Renal pelvis (tissue), 4 donors: ENCODE results near the gene ZNF692. TPM values are rescaled to one million over a fixed set of nuclear protein-coding genes. Genes with fewer than 3 reads are reported as not detected.

Experiments
- DNase-seq: peaks from one replicate; pipeline ENCODE4 v3.0.0-alpha.2; 2013
- polyA plus RNA-seq, 3 donors: library from polyadenylated mRNA; unstranded; fragments of 120-200 nt; gene quantifications; one replicate each; pipeline ENCODE4 v1.2.1, GENCODE V29; 2013; ENCODE audit not compliant: insufficient read length in 3 of 3

The ZNF692 gene
- polyA plus RNA-seq, 3 donors: 45.7 to 59.7 (median 56.0) TPM

- DNase-seq: peak; percentile 97
Measured at GRCh38 chr1:248825909-248826760, 32.8 kb downstream of the ZNF692 start, which contains the start of gene SH3BP5L. Gene SH3BP5L (minus strand): TSS chr1:248825915. CDS start chr1:248824935, 980 bp downstream.

GRCh38 chr1:248825573-248825908, 33.3 kb downstream of the ZNF692 start:
- no peak for DNase-seq

DNA sequence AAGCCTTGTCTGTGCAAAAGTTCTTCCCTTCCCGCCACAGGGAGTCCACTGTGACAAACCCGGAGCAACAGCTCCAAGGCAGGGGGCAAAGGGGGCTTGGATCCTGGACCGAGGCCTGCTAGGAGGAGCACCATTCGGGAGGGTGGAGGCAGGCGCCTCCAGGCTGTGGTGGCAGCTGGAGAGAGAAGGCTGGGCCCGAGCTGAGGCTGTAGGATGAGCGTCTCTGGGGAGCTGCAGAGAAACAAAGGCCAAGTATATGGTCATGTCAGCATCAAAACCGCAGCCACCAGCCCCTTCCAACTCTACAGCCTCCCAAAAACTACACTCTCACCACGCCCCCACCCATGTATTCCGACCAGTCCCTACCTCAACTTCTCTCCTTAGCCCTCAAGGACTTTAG, 33.7 kb downstream of the ZNF692 start:
- no peak for DNase-seq

GRCh38 chr1:248824701-248825100, 34.2 kb downstream of the ZNF692 start:
- DNase-seq: no peak

- DNase-seq: no peak
Measured at GRCh38 chr1:248824301-248824700, 34.6 kb downstream of the ZNF692 start.

DNA sequence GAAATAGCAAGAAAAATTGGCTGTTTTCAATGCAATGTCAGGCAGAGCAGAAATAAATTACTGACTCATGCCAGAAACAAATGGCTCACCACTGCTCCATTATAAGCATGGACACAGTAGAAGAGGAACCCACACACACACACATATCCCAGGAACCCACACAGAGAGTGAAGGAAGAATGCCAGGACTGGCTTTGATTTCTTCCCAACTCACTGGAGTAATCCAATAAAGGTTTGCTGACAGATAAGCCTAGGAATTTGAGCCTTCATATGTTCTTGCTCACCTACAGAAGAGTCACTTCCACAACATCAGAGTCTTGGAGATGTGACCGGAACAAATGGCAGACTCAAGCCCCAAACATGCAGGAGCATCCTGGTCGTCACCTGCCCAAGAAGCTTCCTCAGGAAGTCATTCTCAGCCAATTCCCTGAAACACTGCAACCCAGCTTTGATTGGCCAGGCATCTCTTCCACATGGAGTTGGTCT, 35.3 kb downstream of the ZNF692 start:
- DNase-seq: no peak

DNA sequence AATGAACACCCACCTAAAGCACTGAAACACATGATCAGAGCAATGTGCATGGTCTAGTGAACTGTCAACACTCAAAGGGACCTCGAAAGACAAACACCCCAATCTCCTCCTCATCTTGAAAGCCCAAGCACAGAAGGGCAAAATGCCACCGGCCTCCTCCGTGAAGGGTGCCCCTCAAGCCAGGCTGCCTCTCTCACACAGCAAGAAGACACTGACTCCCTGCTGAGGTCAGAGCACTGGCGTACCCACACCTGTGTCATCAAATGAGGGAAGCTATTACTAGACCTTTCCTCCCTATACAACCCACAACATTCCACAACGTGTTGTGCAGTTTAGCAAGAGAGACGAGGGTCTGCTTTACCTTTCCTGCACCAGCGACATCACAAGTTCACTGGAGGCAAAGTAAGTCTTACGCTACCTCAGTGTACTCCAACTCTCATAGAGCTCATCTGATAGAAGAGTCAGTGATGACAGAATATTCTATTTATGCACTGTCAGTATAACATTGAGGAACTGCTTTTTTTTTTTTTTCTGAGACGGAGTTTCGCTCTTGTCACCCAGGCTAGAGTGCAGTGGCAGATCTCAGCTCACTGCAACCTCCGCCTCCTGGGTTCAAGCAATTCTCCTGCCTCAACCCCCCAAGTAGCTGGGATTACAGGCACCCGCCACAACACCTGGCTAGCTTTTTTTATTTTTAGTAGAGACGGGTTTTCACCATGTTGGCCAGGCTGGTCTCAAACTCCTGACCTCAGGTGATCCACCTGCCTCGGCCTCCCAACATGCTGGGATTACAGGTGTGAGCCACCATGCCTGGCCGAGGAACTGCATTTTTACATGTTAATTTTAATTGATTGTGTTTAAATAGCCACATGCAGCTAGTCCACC, 36.5 kb downstream of the ZNF692 start:
- DNase-seq: no peak

DNA sequence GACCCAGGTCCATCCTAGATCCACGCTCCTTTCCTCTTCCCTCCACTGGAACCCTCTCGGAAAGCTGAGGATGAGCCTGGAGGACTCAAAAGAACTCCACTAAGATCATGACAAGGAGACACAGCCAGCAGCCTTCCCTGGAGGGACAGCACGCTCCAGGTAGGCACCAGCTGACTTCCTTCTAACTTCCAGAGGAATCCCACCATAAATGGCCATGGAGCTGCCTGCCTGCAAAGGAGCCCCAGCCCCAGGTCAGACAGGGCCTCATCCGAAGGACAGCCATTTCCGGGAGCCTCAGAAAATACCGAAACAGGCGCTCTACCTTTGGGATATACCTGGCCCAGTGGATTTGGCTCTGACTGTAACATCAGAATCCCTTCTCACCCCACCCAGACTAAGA, 37.2 kb downstream of the ZNF692 start:
- no peak for DNase-seq

DNA sequence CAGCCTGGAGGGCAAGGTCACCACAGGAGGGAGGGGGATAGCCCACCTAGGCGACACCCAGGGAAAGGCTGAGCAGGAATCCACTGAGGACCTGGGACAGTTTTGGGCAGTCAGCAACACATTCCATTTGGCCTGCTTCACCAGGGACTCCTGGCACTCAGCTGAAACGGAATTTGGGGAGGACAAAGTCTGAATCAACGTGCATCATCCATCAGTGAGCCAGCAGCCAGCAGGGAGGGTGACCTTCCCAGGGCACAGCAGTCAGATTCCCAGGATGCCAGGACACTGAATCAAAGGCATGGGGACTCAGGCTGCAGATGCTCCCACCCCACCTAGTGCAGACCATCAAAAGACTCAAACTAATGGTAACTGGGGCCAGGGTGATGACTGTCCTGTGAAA, 37.8 kb downstream of the ZNF692 start:
- no peak for DNase-seq

- no peak for DNase-seq
Measured at GRCh38 chr1:248820041-248820585, 38.8 kb downstream of the ZNF692 start.

DNA sequence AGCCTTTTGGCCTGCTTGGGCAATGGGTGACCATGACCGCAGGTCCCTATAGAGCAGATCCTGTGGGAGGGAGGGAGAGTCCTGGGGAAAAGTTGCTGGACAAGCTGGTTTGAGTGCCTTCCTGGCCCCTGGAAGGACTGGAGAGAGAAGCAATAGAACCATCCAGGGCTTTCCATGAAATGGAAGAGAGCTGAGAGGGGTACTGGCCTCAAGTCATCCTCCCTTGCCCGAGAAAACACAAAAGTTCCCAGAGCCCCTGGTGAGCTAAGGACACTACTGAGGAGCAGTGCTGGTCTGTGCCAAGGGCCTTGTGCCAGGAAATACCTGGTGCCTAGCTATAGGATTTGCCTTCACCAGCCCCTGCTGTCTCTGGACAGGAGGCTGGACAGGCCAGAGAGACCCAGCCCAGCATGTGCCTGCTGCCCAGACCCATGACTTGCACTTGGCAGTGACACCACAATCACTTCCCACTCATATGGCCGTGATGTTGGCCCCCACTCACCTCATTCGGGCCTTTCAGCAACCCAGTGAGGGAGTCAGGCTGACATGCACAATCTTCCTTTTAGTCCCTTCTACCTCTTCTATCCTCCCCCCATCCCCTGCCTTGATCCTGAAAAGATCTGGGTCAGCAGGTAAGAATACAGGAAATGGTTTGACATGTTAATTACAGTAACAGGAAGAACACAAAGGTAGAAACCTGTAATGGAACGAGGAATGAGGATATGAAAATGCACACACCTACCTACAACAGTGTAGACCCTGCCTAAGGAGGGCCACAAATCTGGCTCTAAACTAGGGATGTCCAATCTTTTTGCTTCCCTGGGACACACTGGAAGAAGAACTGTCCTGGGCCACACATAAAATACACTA, 40.1 kb downstream of the ZNF692 start:
- DNase-seq: no peak

- no peak for DNase-seq
Measured at GRCh38 chr1:248817065-248817464, 41.8 kb downstream of the ZNF692 start.

DNA sequence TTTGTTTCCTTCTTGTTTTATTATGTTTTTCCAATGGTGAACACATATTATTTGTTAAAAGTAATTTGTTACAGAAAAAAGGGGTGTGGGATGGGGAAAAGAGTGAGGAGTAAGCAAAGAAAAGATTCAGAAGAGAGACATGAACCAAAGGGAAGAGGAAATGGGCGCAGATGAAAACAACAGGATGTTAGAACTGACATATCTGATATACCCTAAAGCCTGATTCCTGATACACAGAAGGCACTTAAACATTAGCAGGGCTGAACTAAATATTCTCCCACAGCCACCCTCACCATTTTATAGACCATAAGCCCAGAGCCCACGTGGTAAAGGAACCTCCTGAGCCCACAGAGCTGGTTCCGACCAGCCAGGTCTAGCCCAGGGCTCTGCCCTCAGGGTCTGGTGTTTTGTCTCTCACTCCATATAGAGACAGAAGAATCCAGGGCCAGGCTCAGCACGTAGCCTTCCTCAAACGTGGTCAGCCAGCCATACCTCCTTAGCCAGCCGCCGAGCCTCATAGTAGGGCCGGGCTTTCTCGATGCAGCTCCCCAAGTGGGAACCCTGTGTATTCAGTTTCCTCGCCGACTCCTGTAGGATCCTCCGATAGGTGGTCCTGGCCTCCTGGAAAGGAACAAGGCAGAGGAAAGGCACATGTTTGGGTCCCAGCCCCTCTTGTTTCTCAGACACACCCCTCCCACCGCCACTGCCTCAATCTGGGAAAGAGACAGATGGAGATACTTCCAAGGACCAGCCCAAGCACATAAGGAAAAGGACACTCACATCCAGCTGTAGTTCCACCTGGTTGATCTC, 42.6 kb downstream of the ZNF692 start:
- DNase-seq: no peak

DNA sequence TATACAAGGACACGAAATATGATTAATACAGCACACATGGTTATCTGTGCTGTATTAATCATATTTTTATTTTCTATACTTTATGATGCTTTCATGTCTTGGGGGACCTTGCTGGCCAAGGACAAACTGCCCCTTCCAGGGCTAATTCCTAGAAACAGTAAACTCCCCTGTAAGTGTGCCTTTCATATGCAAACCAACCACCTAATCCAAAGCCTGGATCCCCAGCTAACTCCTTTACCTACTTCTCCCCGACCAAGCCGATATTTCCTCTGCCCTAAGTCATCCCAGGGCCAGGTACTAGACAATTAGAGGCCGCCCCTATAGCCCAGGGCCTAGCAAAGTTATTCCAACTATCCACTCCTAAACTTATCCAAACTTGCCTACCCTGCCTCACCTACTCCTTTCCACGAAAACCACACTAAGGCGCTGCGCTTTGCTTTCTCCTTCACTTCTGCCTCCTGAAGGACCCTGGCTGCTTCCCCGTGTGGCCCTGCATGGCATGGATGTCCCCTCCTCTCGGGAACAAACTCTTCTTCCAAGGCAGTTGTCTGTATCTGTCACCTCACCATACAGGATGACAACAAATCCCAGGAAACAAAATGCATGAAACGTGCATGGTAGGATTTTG, 43.4 kb downstream of the ZNF692 start:
- DNase-seq: no peak

- DNase-seq: no peak
Measured at GRCh38 chr1:248814351-248814750, 44.5 kb downstream of the ZNF692 start.

- DNase-seq: no peak
Measured at GRCh38 chr1:248813546-248813945, 45.3 kb downstream of the ZNF692 start.

DNA sequence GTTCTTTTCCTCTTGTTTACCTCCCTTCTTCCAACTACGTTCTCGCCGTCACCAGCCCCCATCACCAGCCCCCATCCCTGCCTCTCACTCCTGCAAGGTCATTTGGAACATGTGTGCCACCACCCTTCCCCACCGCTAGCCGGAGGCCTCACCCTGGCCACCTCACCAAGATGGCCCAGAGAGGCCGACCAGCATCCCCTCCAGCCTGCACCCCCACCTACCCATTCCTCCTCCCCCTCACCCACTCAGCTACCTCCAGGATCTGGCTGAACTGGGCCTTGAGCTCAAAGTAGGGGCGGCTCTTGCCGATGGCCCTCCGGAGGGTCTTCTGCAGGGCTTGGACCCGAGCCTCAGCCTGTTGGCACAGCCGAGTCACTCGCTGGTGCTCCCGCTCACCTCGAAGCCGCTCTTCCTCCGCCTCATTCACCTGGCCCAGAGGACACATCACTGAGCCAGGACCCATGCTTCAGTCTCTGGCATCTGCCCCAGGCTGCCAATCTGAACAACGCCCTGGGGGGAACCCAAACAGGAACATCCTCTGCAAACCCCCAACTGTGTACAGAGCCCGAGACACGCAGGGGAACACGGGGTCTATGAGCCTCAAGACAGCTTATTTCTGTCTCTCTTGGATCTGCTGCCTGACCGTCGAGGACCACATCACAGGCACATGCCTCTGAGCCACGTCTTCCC, 46.0 kb downstream of the ZNF692 start:
- no peak for DNase-seq

DNA sequence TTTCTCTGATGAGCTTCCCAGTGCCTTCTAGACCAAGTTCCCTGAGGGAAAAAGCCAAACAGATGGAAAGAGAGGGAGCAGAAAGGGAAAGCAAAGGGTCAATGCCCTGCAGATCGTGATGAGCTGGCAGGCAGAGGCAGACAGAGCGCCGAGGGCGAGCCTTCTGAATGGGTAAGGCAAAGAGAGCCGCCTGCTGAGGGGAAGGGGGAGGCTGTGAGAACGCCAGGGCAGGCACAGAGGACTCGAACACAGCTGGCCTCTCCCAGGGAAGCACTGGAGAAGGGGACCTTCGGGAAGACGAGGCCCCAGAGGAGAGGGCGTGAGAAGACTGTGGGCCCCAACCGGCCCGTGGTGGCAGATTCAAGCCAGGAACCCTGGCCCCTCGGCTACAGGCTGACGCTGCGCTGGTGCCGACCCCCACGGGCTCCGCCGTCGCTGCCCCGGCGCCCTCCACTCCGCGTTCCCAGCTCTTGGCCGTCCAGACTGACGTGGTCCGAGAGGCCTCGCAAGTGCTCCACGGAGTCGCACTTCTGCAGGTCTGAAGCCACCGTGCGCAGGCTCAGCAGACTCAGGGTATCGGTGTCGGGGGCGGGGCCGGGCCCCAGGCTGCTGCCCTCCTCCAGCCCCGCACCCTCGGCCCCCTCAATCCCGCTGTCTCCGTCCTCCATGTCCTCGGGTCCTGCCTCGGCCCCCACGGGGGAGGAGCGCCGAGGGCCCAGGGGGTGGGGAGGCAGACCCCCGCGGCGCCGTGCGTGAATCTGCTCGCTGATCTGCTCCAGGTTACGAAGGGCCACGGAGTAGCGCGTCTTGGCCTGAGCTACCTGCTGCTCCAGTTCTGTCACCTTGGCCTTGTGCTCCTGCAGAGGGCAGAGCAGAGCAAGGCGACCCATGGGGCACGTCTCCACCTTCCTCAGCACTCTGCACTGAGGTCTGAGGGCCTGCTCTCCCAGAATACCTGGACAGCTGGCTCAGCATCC, 47.1 kb downstream of the ZNF692 start:
- no peak for DNase-seq
